HG02798 (cell line): ENCODE data around the gene SPDYE1.
"Not testable (repeated sequence)": the region's sequence is repeated elsewhere in the genome, so short reads cannot be mapped to it uniquely, and the experiment has no call there.

Experiments used
- ATAC-seq: cut with Tn5 transposase; IDR thresholded peaks from one replicate; pipeline ENCODE4 v1.9.1; 2021; ENCODE audit warnings: mild to moderate bottlenecking; ENCODE audit not compliant: unreplicated experiment, poor library complexity

Gene SPDYE1, protein sequence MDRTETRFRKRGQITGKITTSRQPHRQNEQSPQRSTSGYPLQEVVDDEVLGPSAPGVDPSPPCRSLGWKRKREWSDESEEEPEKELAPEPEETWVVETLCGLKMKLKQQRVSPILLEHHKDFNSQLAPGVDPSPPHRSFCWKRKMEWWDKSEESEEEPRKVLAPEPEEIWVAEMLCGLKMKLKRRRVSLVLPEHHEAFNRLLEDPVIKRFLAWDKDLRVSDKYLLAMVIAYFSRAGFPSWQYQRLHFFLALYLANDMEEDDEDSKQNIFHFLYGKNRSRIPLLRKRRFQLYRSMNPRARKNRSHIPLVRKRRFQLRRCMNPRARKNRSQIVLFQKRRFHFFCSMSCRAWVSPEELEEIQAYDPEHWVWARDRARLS

DNA sequence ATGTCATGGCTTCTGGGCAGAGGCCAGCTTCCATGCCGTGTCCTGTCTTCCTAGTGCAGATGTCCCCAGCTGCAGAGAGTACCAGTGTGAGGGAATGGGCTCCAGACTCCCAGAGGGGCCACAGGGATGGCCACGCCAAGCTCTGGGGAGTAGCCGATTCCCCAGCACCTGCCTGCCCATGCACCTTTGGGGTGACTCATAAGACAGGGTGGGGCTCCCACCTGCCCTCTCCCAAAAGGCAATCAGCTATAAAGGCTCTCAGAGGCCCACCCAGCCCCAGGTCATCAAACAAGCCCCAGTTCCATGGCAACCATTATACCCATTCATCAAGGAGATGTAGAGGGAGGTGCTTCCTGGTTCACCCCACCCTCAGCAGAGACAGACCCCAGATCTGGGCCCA, at the start of gene SPDYE1:
Gene SPDYE1, plus strand, starts transcription at position 366 of the 400 bp plus-strand sequence. CDS start 2,053 bp downstream, outside the sequence.
- not testable (repeated sequence) for ATAC-seq

DNA sequence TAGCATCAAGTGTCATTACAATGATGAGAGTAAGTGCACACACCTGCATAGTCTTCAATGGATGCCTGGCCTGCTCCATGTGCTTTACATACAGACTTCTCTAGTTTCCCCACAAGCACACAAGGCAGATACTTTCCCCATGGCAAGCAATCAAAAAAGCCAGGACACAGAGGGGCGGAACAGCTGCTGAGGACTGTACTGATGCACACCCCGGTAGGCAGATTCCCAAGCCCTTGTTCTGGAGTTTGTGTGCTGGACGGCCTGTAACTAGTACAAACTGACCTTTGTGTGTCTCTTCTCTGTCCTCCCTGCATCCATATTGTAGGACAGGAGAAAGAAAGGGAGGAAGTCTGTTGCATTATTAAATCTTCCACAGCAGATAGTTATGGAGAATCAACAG, 45.7 kb upstream of the SPDYE1 start:
- no peak for ATAC-seq

DNA sequence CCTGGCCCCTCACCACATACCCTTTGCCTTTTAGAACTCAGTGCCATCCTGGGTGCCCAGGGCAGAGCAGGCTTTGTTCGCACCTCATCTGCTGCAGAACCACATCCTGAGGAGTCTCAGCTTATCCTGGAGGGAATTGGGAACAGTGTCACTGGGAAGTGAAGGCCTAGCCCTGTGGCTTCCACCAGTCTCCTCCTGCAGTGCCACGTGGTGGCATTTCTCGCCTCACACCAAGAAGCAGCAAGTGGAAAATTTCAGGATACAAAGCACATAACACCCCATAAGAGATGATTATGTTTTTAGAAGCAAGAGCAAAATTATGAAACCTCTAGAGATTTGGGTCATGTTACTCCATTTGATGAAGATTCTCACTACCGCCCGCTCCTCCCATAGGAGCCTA, 44.6 kb upstream of the SPDYE1 start:
- ATAC-seq: no peak

DNA sequence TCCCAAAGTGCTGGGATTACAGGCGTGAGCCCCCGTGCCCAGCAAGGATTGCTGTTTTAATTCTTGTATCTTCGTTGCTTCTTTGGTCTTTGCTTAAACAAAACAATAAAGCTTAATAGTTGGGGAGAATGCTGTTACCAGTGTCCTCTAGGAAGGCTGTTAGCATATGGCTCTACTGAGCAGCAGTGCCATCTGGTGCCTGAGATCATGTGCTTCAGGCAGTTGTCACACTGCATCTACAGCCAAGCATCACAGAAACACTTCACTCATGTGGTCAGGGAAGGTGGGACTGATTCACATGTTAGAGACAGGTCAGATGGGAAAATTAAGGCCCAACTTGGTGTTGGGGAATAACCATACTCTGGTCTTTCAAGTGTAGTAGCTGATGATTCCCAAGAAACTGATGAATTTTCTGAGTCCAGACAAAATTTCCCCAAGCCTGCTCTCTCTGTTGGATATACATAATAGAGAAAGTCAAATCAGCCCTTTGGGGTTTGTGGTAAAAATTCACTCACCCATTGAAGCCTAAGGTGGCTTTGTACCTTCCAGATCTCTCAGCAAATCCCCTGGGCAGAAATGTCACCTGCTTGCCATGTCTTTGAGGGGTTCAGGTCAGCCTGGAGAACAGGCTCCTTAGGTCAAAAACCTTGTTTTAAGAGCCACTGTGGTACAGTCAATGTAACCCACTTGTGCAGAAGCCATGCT, 43.0 kb upstream of the SPDYE1 start:
- peak; percentile 54 for ATAC-seq

DNA sequence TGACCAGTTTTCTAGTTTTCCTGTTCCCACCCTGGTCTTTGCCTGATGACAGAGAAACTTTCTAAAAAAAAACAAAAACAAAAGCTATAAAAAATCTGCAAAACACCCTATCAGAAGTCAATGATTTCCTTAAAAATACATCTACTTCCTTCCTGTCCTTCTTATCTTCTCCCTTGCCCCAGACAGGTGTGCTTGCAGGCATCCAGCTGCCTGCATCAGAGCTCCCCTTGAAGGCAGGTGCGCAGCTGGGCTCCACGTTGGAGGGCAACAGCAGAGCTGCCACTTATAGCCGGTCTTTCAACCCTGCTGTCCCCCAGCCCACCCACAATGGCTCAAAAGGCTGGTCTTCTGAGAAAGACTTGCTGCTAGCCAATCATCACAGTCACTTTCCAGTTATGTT, 41.7 kb upstream of the SPDYE1 start:
- ATAC-seq: no peak

DNA sequence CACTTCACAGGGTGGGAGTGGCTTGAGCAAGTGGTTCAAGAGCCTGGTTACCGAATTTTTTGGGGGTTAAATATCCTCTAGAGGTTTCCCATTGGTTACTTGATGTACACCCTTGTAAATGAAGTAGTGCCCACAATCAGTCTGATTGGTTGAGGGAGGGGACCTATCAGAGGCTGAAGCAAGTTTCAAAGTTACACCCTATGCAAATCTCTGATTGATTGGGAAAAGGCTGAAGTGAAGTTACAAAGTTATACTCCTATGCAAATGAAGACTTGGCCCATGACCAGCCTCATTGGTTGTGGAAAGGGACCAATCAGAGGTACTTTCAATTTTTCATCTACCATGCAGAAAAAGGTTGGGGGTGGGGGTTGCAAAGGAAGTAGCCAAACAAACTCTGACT, 36.8 kb upstream of the SPDYE1 start:
- ATAC-seq: no peak

DNA sequence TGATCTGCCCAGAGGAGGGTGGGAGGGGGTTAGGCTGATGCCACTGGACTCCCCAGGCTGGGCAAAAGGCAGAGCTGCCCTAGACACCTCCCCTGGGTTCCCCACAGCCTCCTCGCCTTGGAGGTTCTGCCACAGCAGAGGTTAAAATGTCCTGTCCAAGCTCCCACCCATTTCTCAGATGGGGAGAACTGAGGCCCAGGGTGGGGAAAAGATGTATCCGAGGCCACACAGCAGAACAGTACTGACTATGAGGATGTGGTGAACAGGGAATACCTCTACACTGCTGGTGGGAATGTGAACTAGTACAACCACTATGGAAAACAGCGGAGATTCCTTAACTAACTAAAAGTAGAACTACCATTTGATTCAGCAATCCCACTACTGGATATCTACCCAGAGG, 31.3 kb upstream of the SPDYE1 start:
- not testable (repeated sequence) for ATAC-seq

DNA sequence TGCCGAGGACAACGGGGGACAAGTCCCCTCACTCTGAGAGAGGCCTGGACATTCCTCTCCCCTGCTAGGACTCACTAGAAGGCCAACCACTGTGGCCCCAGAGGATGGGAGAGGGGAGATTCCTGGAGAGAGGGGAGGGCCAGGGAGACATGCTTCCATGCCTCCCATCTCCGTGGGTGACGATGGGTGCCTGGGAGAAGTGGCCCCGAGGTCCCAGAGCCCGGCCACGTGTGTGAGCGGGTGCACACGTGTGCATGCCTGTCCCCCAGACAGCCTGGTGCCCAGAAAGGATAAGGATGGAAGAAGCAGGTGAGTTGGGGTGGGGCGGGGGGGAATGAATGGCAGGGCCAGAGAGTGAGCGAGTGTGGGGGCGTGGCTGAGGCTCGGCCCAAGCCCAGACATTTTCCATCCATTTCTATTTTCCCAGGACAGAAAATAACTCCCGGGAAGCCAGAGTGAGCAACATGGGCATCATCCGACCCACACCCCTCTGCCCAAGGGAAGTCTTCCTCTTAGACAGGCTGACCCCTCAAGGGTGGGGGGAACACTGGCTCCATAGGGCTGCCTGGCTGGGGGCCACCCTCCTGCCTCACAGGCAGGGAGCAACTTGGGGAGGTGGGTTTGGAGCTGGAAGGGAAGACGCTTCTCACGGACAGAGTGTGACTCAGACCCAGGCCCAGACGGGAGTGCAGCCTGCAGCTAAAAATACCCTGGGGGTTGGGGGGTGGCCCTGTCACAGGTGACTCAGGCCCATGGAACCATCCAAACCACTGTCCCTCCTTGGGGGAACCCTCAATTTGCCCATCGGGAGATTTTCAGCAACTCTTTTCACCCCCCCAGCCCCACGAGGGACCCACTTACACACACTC, 29.3 kb upstream of the SPDYE1 start:
- not testable (repeated sequence) for ATAC-seq

DNA sequence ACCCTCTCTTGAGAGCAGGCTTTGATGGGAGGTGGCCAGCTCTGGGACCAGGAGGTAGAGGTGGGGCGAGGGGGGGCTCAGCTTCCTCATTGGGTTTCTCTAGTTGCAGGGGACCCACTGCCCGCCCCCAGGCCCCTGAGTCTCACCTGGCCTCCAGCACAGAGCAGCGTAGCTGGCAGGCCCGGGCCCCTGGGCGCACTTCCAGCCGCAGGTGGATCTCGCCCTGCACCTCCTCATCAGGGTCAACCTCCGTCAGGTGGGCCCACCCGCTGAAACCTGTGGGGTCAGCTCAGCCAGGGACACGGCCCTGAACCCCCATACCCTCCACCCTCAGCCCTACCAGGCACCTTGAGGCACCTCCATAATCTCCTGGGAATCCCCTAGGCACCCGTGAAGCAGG, 28.1 kb upstream of the SPDYE1 start:
- not testable (repeated sequence) for ATAC-seq

DNA sequence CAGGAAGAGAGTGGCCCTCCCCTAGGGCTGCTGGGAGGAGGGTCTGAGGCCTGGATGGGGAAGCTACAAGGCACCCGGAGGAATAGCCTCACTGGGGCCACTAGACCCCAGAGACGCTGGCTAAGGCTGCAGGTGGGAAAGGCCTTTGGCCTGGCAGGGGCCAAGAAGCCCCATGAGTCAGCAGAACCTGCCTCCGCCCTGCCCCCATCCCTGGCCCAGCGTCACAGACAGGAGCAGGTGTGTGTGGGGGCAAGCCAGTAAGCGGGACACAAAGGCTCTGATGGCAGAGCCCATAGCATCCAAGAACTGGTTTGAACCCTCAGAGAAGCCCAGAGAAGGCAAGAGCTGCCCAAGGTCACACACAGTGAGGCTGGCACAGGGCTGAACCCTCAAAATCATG, 27.0 kb upstream of the SPDYE1 start:
- ATAC-seq: not testable (repeated sequence)

DNA sequence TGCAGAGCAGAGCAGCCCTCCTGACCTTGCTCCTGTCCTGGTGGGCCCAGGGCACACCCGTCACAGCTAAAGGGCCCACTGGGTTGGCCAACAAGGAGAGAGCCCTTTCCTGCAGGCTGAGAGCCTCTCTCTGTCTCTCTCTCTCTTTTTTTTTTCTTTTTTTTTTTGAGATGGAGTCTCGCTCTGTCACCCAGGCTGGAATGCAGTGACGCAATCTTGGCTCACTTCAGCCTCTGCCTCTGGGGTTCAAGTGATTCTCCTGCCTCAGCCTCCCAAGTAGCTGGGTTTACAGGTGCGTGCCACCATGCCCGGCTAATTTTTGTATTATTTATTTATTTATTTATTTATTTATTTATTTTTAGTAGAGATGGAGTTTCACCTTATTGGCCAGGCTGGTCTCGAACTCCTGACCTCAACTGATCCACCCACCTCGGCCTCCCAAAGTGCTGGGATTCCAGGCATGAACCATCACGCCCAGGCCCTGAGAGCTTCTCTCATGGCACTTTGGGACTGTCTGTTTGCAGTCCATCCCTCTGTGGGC, 23.6 kb upstream of the SPDYE1 start:
- not testable (repeated sequence) for ATAC-seq

DNA sequence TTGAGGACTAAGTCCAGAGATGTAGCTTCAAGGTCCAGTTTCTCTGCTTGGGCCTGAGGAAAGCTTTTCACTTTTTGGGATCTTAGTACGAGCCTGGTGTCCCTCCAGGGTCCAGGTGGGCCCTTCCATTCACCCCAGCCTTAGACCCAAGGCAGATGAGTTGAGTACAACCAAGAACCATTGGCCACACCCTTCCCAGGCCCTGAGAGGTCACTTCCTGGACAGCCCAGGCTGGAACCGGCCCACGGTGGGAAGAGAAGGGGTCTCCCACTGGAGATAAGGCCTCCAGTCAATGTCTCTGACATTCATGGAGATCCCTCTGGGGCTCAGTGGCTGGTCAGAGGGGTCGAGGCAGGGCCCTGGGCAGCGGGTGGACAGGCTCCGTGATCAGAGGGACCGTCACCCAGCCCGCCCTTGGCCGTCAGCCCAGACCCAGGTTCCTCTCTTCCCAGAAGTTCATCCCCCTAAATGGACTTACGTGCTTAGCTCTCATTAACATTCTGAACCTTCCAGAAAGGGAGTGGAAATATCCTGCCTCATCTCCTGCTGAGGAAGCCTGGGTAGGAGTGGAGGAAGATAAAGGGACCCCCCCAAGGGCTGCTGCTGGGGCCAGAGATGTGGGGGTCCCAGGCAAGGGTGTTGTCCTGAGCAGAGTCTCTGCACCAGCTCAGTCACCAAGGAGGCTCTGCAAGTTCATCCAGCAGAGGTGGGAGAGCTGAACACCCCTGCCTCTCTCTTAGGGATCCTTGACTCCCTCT, 22.8 kb upstream of the SPDYE1 start:
- ATAC-seq: not testable (repeated sequence)

DNA sequence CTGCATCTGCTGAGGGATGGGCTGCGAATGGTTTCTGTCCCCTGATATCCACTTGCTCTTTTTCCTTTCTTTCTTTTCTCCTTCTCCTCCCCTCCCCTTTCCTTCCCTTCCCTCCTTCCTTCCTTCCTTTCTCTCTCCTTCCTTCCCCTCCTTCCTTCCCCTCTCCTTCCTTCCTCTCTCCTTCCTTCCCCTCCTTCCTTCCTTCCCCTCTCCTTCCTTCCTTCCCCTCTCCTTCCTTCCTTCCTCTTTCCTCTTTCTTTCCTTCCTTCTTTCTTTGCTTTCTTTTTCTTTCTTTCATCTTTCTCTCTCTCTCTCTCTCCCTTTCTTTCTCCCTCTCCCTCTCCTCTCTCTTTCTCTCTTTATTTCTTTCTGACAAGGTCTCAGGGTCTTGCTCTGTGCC, 20.2 kb upstream of the SPDYE1 start:
- no peak for ATAC-seq

DNA sequence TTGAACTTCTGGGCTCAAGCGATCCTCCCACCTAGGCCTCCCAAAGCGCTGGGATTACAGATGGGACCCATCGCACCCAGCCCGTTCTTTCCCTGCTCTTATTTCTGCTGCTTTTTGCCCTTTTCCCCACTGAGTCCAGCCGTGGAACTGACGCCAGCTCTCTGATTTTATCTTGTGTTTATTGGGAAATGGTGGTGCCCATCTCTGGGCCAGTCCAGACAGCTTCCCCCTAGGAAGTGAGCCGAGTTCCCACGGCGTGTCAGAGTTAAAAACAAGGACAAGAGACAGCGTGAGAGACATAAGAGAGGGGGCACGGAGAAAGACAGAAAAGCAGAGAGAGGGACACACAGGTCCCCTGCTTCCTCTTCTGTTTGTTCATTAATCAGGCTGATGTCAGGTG, 19.6 kb upstream of the SPDYE1 start:
- ATAC-seq: not testable (repeated sequence)

DNA sequence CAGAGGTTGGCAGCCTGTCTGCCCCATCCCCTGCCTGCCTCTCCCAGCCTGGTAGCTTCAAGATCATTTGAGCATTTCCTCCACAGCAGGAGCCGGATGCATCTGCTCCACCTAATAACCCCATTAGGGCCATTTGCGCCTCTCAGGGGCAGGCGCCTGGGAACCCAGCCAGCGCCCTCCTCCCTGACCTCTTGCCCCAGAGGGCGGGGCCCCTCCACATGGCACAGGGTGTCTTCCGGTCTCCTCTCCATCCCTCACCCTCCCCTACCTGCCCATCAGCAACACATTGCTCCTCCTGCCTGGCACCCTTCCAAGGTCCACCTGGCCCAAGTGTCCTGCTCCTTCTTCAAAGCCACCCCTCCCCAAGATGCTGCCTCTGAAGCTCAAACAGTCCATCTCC, 14.8 kb upstream of the SPDYE1 start:
- ATAC-seq: not testable (repeated sequence)

DNA sequence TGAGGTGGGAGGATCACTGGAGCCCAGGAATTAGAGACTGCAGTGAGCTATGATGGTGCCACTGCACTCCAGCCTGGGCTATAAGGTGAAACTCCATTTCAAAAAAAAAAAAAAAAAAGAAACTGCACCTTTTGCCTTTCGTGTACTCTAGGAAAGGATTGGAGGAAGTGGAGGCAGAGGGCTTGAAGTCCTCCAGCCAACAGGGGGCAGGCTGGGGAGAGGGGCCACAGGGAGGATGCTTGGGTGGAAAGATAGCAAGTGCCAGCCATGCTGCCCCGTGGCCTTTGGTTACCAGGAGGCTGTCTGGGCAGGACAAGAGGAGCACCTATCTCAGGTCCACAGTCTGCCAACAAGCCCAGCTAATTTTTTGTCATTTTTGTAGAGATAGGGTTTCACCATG, 14.0 kb upstream of the SPDYE1 start:
- ATAC-seq: not testable (repeated sequence)

DNA sequence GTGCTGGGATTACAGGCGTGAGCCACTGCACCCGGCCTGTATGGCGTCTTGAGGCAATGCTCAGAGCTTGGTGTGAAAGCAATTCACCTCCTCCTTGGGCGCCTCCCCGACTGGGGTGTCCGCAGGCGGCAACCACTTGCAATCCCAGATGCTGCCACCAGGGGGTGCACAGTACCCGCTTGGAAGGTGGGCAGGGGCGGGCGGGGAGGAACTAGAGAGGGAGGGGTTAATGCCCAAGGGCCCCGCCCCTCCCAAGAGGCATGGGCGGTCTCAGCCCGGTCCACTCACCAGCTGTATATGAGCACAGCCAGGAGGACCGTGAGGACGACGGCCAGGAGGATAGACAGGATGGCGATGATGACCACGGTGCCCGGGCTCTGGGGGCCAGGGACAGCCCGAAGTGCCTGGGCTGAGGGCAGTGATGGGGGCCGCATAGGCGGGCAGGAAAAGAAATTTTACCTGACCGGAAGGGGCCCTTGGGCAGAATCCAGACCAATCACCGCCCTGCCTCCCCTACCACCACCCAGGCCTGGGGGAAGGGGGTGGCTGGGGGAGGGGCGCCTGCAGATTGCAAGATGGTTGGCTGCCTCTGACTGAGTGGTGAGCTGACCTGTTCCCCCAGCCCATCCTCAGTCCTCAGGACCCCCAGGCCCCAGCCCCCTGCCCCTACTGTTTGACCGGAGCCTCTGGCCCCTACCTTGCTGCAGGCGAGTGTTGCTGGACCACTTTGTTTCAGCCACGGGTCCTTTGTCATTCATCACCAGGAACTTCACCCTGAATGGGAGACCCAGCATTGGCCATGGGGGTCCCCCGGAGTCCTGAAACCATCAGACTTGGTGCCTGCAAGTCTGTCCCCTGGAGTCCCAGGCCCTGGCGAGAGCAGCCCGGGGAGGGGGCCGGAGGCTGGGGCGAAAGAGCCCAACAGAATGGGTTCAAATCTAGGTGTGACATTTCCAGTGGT, 11.5 kb upstream of the SPDYE1 start:
- peak; percentile 86 for ATAC-seq

DNA sequence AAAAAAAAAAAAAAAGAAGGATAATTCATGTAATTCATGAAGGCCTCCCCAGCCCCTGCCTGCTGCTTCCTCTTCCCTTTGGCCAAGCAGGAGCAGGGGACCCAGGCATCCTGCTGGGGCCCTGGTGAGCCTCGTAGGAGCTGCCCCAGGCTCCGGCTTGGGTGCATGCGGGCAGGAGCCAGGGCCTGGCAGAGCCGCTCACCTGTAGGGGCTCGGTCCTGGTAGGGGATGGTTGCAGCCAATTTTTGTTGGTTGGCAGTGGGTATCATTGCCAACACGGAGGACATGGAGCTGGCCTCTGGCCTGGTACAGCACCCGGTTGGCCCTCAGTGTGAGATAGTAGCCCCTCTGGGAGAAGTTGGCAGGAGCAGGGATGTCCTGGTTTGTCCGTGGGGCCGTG, 10.2 kb upstream of the SPDYE1 start:
- ATAC-seq: not testable (repeated sequence)
